ENCODE results near the gene GMDS.

Gene GMDS

GRCh38 chr6:1686117-1687098 lies 559.0 kb downstream of the GMDS start:
- in situ Hi-C loops (cut with MboI; ENCODE audit: low sequenced_read_pairs, unreplicated experiment), result no loop called here
- DNase-seq (ENCODE audit: low spot score), result no peak

GRCh38 chr6:1679688-1680068 lies 565.7 kb downstream of the GMDS start:
- DNase-seq (ENCODE audit: low spot score), result no peak
- no peak for TF ChIP-seq CTCF (IDR thresholded peaks at IDR 0.05; ENCODE audit: borderline replicate concordance, control extremely low read depth, extremely low read depth, insufficient read depth, missing control alignments)
- in situ Hi-C loops (cut with MboI; ENCODE audit: low sequenced_read_pairs, unreplicated experiment), result no loop called here

More at GRCh38 chr6:1686117-1687098, 559.0 kb downstream of the GMDS start:
- TF ChIP-seq CTCF (IDR thresholded peaks at IDR 0.05; ENCODE audit: borderline replicate concordance, control extremely low read depth, extremely low read depth, insufficient read depth, missing control alignments), result no peak

GRCh38 chr6:1679031-1679687 lies 566.2 kb downstream of the GMDS start:
- no peak for DNase-seq (ENCODE audit: low spot score)
- TF ChIP-seq CTCF (IDR thresholded peaks at IDR 0.05; ENCODE audit: borderline replicate concordance, control extremely low read depth, extremely low read depth, insufficient read depth, missing control alignments), result no peak
- in situ Hi-C loops (cut with MboI; ENCODE audit: low sequenced_read_pairs, unreplicated experiment), result no loop called here

GRCh38 chr6:1678201-1678600 lies 567.2 kb downstream of the GMDS start:
- no peak for DNase-seq (ENCODE audit: low spot score)
- no peak for TF ChIP-seq CTCF (IDR thresholded peaks at IDR 0.05; ENCODE audit: borderline replicate concordance, control extremely low read depth, extremely low read depth, insufficient read depth, missing control alignments)
- in situ Hi-C loops (cut with MboI; ENCODE audit: low sequenced_read_pairs, unreplicated experiment), result no loop called here

GRCh38 chr6:1672379-1672778 lies 573.0 kb downstream of the GMDS start:
- DNase-seq (ENCODE audit: low spot score), result no peak
- TF ChIP-seq CTCF (IDR thresholded peaks at IDR 0.05; ENCODE audit: borderline replicate concordance, control extremely low read depth, extremely low read depth, insufficient read depth, missing control alignments), result no peak
- in situ Hi-C loops (cut with MboI; ENCODE audit: low sequenced_read_pairs, unreplicated experiment), result no loop called here

- in situ Hi-C loops (cut with MboI; ENCODE audit: low sequenced_read_pairs, unreplicated experiment), result no loop called here
These were observed 574.5 kb downstream of the GMDS start for GRCh38 chr6:1670711-1671462.

More at GRCh38 chr6:1670711-1671462, 574.5 kb downstream of the GMDS start:
- DNase-seq (ENCODE audit: low spot score), result no peak
- no peak for TF ChIP-seq CTCF (IDR thresholded peaks at IDR 0.05; ENCODE audit: borderline replicate concordance, control extremely low read depth, extremely low read depth, insufficient read depth, missing control alignments)

Data from GM13976 (cell line).